Epidermal melanocyte (primary cell): ENCODE results near the gene HPRT1.
A peak's percentile ranks its signal among the peaks of the same experiment; 100 is the strongest.

Experiments used
- DNase-seq: peaks from one replicate; pipeline ENCODE4 v3.0.0; 2011; ENCODE audit warnings: low spot score; ENCODE audit not compliant: insufficient read length

Gene HPRT1

DNA sequence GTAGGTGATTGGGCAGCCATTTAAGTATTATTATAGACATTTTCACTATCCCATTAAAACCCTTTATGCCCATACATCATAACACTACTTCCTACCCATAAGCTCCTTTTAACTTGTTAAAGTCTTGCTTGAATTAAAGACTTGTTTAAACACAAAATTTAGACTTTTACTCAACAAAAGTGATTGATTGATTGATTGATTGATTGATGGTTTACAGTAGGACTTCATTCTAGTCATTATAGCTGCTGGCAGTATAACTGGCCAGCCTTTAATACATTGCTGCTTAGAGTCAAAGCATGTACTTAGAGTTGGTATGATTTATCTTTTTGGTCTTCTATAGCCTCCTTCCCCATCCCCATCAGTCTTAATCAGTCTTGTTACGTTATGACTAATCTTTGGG is 16.3 kb downstream of the HPRT1 start:
- no peak for DNase-seq

DNA sequence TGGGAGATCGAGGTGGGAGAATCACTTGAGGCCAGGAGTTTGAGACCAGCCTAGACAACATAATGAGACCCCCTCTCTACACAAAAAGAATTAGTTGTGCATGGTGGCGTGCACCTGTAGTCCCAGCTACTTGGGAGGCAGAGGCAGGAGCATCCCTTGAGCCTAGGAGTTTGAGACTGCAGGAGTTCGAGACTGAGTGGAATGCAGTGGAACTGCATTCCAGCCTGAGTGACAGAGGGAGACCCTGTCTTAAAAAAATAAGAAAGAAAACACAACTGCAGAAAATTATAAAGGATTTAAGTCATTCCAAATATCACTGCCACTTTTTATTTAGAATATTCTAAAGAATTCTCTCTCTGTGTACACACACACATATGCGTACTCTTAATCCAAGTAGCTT is 18.4 kb downstream of the HPRT1 start:
- no peak for DNase-seq

DNA sequence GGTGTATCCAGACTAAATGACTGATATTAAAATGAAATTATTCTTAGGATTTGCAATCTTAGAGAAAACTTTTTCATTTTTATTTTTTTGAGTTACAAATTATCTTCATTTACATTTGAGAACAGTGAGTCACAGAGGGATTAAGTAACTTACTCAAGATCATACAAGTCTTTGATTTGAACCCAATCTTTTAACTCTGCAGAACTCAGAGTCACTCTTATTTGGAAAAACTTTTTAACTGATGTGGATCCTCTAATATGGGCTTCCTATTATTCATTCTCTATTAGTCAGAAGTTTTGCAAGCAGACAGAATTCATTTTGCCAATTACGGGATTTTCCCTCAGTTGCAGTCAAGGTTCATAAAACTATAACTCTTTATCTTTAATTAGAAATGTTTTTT is 20.1 kb downstream of the HPRT1 start:
- no peak for DNase-seq

DNA sequence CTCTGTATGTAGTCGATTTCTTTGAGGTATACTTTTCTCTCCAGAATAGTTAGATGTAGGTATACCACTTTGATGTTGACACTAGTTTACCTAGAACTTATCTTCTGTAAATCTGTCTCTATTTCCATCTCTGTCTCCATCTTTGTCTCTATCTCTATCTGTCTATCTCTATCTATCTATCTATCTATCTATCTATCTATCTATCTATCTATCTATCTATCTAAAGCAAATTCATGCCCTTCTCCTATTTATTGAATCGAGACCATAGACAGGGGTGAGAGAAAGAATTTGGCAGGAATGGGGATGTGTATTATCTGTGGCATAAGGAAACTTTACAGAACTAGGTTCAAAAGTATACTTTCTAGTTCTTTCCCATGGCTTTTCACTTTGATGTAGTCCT is 21.4 kb downstream of the HPRT1 start:
- no peak for DNase-seq

DNA sequence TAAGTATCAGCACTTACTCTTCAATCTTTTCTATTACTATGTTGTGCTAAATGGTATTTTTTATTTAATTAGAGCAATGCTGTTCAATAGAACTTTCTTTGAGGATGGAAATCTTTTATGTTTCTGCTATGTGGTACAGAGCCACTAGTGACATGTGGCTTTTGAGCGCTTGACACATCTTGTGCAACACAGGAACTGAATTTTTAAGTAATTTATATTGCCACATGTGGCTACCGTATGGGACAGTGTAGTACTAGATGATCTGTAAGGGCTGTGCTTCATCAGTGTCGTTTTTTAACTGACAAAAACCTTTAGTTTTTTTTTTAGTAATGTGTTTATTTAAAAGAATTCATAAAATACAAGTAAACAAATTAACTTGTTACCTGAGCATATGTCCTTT is 22.4 kb downstream of the HPRT1 start:
- no peak for DNase-seq

DNA sequence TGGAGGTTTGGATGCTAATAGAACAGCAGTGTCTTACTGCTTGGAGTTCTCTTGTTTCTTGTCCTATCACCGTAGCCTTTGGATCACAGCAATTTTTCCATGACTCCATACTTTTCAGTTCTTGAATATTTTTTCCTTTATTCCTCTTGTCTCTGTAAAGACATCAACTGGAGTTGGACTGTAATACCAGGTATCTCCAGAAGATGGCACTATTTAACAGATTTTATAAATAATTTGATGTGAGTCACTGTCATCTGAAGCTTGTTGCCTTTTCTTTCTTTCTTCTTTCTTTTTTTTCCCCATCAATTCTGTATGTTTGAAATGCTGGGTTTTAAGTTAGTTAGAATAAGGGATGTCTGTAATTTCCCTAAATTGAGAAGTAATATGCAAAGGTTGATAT is 24.1 kb downstream of the HPRT1 start:
- no peak for DNase-seq

DNA sequence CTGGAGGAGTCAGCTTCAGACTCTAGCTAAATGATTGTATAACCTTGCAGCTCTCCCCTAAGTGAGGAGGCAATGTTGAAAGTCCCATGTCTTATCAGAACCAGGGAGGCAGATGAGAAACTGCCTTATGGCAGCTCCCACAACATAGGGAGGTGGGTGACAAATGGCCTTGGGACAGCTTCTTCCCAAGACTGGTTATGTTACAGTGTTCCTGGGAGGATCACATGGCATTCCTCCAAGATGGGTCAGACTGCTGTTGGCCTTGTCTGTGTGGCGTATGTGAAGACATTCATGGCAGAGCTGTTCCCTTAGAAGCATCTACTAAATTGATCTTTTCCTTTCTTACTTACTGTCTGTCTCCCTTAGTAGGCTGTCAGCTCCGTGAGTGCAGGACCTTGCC is 42.0 kb downstream of the HPRT1 start:
- no peak for DNase-seq

DNA sequence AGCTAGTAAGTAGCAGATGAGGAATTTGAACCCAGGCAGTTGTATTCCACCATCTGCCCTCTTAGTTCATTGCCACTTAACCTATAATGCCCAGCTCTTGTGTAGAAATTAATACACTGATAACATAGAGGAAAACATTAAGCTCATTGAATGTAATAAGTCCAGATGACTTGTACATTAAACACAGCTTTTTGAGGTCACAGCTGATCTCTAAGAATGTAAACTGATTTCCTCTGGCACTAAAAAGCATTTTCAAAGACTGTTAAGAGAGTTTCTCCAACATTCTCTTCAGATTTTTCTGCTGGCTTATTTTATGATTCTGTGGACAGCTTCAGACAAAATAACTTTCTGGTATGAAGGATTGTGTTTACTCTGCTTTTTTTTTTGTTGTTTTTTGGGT is 42.7 kb downstream of the HPRT1 start:
- peak; percentile 19 for DNase-seq

DNA sequence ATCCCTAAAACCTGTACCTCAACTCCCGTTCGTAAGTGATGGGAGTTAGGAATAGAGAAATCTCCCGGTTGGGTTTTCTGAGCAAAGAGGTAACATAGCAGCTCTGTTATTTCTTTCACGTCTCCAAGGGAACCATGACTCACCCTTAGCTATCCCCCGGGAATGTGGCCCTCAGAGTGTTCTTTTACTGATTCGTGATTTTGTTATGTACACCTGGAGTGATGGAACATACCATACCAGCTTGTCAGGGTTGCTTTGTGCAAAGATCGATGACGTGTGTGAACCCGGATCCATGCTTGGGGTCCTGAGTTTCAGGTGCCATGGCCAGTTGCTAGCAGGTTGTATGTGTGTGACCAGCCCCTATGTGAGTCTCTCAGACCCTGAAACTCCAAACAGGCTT is 52.6 kb downstream of the HPRT1 start:
- no peak for DNase-seq

DNA sequence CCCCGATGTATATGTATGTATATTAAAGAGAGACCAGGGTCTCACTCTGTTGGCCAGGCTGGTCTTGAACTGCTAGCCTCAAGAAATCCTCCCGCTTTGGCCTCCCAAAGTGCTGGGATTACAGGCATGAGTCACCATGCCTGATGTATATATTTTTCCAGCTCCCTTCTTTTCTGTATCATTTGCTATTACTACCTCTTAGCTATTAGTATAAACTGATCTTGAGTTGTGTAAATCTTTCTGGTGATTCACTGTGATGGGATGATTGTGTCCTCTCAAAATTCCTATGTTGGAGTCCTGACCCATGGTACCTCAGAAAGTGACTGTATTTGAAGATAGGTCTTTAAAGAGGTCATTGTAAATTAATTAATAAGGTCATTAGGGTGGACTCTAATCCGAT is 53.1 kb downstream of the HPRT1 start:
- DNase-seq: no peak

DNA sequence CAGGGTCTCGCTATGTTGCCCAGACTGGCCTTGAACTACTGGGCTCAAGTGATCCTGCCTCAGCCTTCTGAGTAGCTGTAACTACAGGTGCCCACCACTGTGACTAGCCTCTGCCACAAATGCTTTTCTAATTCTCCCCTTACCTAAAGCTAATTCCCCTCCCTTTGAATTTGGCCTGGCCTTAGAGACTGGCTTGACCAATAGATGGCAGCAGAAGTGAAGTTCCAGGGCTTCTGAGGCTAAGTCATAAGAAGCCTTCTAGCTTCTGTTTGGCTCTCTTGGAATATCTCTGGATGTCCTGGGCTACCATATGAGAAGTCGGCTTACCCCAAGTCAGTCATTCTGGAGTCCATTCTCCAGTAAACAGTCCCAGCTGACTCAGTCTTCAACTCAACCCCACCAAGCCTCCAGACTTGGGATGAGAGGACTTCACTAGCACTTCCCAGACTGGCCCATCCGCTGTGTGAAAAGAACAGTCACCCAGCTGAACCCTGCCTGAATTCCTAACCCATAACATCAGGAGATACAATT is 61.0 kb downstream of the HPRT1 start:
- no peak for DNase-seq

DNA sequence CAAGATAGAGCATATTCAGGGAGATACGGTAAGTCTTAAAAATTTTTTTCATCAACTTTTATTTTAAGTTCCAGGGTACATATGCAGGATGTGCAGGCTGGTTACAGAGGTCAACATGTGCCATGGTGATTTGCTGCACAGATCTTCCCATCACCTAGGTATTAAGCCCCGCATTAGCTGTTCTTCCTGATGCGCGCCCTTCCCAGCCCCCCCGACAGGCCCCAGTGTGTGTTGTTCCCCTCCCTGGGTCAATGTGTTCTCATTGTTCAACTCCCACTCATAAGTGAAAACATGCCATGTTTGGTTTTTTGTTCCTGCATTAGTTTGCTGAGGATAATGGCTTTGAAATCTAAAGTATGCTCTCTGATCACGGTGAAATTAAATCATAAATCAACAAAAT is 64.2 kb downstream of the HPRT1 start:
- DNase-seq: no peak

DNA sequence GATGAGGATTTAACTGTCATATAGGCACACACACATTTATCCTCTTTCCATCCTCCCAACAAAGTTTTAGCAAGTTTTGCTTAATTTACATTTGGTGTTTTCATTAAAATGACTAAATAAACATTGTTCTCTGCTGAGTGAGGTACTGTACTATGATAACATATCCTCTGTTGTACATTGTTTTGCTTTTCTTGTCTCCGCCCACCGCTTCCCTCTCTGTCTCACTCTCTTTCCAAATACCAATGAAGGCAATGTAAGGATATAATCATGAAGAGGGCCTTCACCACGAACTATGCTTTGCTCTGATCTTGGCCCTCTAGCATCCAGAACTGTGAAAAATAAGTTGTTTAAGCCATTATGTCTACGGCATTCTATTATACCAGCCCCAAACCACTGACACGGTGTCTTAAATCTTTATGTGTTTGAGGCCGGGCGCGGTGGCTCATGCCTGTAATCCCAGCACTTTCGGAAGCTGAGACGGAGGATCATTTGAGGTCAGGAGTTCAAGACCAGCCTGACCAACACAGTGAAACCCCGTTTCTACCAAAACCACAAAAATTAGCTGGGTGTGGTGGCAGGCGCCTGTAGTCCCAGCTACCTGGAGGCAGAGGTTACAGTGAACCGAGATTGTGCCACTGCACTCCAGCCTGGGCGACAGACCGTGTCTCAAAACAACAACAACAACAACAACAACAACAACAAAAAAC is 65.3 kb downstream of the HPRT1 start:
- no peak for DNase-seq

DNA sequence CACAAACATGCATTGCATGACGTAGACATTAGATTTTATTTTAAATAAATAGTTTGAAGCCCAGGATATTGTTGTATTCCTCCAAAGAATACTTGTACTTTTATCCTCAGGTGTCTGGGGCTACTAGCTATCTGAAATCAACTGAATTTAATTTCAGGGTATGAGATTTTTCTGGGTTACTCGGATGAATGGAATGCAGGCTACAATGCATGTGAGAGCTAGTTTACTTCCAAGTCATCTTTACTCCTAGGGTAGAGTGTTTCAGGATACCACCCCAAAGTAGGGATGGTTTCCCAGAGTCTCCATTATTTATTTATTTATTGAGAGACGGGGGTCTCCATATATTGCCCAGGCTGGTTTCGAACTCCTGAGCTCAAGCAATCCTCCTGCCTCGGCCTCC is 66.4 kb downstream of the HPRT1 start:
- DNase-seq: no peak

DNA sequence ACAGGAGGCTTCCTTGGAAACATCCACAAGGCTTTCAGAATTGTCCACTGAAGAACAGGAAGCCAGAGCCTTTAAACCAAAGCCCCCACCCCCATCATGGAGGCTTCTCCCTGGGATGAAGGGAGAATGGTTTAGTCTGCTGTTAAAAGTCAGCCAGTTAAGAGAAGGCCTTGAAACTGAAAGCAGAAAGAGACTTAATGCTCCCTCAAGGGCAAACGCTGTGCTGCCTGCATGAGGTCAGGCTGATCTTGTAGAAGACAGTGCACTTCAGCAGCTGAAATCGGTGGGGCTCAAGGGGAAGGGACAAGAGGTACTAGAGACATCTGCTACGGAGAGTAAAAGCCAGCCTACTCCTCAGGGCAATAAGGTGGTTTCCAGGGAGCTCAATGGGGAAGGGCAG is 69.0 kb downstream of the HPRT1 start:
- no peak for DNase-seq

DNA sequence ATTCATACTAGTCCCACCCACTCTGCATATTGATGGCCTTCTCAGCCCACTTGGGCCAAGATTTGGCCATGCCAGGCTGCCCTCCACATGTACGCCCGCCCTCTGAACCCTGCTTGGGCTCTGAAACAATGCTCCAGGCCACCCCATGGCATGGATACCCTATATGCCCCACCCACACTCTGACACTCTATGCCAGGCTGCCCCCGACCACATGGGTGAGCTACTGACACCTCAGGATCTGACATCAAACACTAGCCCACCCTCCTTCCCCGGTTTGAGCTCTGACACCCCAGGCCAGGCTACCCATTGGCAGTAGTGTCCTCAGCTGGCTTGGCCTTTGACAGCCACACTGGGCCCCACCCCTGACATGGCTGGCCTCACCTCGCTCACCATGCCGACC is 69.5 kb downstream of the HPRT1 start:
- no peak for DNase-seq

DNA sequence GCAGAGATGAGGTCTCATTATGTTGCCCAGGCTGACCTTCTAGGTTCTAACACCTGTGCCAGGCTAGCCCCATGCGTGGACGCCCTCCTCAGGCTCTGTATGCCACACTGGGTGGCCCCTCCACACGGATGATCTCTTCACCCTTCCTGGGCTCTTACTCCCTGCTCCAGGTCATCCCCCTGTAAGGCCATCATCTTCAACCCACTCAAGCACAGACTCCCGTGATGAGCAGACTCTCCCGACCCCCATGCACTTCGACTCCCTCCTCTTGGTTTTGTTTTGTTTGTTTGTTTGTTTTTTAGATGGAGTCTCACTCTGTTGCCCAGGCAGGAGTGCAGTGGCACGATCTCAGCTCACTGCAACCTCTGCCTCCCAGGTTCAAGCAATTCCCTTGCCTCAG is 70.9 kb downstream of the HPRT1 start:
- no peak for DNase-seq

DNA sequence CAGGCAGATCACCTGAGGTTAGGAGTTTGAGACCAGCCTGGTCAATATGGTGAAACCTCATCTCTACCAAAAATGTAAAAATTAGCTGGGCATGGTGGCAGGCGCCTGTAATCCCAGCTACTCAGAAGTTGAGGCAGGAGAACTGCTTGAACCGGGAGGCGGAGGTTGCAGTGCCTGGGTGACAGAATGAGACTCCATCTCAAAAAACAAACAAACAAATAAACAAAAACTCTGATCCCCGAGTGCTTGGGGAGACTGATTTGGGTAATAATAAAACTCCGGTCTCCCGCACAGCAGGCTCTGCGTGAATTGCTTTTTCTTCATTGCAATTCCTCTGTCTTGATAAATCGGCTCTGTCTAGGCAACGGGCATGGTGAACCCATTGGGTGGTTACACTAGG is 73.4 kb downstream of the HPRT1 start:
- DNase-seq: no peak

DNA sequence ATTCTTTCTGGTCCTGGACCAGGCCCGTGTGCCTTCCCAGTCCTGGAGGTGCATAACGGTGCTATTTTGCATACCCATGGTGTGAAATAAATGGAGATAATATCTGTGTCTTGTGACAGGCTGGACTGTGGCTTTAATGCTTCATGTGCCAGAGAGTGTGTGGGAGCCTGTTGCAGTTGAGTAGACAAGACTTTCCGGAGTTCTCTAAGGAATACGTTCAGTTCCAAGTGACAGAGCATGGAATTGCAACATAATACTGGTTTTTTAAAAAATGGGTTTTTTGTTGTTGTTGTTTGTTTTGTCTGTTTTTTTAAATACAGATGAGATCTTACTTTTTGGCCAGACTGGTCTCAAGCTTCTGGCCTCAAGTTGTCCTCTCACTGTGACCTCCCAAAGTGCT is 74.0 kb downstream of the HPRT1 start:
- DNase-seq: no peak

DNA sequence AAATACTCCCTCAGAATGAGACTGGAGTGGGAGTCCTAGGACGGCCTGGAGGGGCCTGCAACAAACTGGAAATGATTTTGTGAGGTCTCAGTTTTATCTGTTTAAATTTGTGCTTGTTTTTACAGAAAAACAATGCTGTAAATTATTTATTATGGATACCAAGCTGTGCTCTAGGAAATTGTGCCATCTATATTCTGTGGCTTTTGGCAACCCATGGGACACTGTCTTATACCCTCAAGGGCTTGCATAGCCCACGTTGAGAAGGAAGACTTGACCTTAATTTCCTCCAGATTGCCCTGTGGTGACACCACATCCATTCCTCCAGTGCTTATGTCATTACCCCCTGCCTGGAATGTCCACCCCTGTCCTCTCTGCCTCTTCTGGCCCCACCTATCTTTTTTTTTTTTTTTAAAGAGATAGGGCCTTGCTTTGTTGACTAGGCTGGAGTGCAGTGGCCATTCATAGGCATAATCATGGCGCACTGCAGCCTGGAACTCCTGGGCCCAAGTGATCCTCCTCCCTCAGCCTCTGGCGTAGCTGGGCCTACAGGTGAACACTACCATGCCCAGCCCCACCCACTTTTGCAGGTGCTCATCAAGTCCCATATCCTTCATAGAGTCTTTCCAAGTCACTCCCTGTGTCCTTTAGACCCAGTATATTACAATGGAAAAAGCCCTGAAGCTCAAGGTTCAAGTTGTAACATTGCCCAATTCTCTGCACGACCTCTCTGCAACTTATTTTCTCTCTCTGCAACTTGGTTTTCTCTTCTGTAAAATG is 77.4 kb downstream of the HPRT1 start:
- DNase-seq: no peak

DNA sequence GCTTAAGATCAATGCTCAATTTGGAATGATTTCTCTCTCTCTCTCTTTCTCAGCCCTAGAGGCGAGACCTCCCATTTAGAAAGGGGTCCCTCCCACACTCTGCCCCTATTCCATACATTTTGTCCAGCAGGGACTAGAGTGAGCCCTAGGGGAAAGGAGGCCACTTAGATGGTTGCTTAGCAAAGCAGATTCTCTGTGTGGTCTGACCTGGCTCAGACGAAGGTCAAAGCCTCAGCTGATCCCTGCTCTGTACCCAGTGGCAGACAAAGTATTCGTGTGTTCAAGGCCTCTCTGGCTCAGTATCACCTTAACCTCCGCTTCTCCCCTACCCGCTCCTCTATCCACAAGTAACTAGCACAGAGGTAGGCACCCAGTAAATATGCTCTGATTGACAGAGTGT is 78.4 kb downstream of the HPRT1 start:
- DNase-seq: no peak

DNA sequence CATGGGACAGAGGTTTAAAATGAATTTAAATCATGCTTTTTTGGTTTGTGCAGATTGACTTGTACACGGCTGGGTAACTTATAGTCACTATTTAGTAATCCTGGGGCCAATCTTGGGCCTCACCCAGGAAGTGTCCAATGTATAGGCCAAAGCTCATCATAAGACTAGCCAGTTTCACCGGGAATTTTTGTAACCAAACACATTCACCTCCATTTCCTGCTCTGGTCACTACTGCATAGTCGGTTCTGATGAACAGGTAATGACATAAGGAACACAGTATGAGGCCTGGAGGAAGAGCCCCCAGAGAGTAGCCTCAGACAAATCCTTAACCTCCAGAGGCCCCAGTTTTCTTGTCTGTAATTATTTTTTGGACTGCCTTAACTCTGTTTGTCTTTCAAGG is 81.9 kb downstream of the HPRT1 start:
- DNase-seq: no peak

DNA sequence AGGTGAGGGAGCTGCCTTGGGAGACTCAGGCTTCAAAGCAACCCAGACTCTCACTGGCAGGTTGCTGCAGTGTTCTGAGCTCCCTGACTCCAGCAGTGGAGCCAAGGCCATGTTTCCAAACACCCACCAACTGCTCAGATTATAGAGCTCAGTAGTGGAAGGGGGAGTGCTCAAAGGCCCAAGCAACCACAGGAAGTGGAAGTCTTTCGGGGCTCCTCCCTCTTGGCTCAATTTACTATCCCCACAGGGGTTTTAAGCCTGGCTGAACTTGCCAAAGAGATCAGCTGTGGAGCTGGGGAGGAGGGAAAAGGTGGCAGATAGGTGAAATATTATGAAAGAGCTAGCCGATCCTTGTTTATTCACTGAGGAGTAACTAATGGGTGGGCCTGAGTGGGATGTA is 82.5 kb downstream of the HPRT1 start:
- DNase-seq: peak; percentile 24
